ENCODE results near the gene WWC2. TPM values are rescaled to one million over a fixed set of nuclear protein-coding genes. Genes with fewer than 3 reads are reported as not detected.

The WWC2 gene
- total RNA-seq, 2 donors from 2014 or later: 4.3 to 6.8 TPM

DNA sequence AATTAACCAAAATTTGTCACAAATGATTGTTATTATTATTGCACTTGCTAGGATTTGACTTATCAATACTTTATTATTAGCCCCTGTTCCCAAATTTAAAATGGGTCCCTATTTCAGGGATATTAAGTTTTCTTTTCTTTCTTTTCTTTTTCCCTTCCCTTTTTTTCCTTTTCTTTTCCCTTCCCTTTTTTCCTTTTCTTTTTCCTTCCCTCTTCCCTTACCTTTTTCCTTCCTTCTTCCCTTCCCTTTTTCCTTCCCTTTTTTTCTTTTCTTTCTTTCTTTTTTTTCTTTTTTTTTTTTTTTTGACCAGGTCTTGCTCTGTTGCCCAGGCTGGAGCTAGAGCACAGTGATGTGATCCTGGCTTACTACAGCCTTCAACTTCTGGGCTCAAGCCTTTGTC, 33.8 kb downstream of the WWC2 start:
- H3K36me3 ChIP-seq: no peaks in the 10 kb centered on the region
- no peaks in the 10 kb centered on the region for H3K4me1 ChIP-seq
- no peak overlapping the region for H3K9ac ChIP-seq (ENCODE audit: low read depth in 2 of 2, low read length in 2 of 2)
- DNase-seq: no peak
- intact Hi-C loops (cut with DNase I): no loop called here
- H3K4me3 ChIP-seq: no peak overlapping the region
- H3K27ac ChIP-seq: no peak overlapping the region
- TF ChIP-seq, protein P1, sequence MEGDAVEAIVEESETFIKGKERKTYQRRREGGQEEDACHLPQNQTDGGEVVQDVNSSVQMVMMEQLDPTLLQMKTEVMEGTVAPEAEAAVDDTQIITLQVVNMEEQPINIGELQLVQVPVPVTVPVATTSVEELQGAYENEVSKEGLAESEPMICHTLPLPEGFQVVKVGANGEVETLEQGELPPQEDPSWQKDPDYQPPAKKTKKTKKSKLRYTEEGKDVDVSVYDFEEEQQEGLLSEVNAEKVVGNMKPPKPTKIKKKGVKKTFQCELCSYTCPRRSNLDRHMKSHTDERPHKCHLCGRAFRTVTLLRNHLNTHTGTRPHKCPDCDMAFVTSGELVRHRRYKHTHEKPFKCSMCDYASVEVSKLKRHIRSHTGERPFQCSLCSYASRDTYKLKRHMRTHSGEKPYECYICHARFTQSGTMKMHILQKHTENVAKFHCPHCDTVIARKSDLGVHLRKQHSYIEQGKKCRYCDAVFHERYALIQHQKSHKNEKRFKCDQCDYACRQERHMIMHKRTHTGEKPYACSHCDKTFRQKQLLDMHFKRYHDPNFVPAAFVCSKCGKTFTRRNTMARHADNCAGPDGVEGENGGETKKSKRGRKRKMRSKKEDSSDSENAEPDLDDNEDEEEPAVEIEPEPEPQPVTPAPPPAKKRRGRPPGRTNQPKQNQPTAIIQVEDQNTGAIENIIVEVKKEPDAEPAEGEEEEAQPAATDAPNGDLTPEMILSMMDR (IDR thresholded peaks at IDR 0.05): no peak
- H3K9me3 ChIP-seq: no peaks in the 10 kb centered on the region
- H3K27me3 ChIP-seq: no peaks in the 10 kb centered on the region

DNA sequence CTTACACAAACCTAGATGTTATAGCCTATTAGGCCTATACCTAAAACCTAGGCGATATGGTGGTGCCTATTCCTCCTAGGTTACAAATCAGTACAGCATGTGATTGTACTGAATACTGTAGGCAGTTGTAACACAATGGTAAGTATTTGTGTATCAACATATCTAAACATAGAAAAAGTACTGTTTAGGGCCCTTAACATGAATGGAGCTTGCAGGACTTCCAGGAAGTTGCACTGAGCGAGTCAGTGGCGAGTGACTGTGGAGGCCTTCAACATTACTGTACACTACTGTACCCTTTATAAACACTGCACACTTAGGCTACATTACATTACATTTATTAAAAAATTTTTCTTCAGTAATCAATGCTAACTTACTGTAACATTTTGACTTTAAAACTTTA, 37.8 kb downstream of the WWC2 start:
- Histone ChIP-seq H3K9me3 (no peaks in the 10 kb centered on the region), H3K9ac (ENCODE audit: low read depth in 2 of 2, low read length in 2 of 2) (no peak overlapping the region), H3K4me3 (no peak overlapping the region), H3K36me3 (no peaks in the 10 kb centered on the region), H3K4me1 (no peaks in the 10 kb centered on the region), H3K27me3 (no peaks in the 10 kb centered on the region), H3K27ac (no peak overlapping the region)
- intact Hi-C loops (cut with DNase I): no loop called here
- no peak for DNase-seq
- TF ChIP-seq, protein P1 (IDR thresholded peaks at IDR 0.05): no peak

DNA sequence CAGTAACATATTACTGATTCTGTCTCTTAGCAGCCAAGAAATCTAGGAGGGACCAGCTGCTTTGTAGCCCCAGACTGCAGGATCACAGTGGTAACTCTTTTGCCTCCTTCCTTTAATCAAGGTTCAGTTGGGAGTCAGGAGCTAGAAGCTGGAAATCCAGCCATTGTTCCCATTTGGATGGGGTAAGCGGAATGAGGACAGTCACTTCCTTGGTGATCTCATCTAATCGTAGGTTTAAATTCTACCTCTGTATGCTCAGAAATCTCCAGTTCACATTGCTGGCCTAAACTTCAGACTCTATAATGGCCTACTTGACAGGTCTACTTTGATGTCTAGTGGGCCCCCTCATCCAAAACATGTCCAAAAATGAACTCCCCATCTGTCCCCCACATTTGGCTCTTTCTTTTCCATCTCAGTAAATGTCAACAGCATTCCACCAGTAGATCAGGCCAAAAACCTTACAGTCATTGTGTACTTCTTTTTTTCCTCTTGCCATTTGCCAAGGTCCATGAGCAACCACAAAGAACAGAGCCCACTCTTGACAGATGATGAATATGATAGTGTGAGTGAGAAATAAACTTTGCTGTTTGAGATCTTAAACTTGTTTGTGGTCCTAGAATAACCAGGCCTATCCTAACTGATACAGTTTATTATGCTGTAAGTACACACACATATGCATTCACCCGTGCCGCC, 40.1 kb downstream of the WWC2 start:
- H3K27ac ChIP-seq: no peak overlapping the region
- H3K4me1 ChIP-seq: no peaks in the 10 kb centered on the region
- no peak overlapping the region for H3K4me3 ChIP-seq
- H3K27me3 ChIP-seq: no peaks in the 10 kb centered on the region
- no peaks in the 10 kb centered on the region for H3K9me3 ChIP-seq
- H3K36me3 ChIP-seq: no peaks in the 10 kb centered on the region
- intact Hi-C loops (cut with DNase I): no loop called here
- H3K9ac ChIP-seq (ENCODE audit: low read depth in 2 of 2, low read length in 2 of 2): no peak overlapping the region
- no peak for DNase-seq
- TF ChIP-seq, protein P1 (IDR thresholded peaks at IDR 0.05): no peak

DNA sequence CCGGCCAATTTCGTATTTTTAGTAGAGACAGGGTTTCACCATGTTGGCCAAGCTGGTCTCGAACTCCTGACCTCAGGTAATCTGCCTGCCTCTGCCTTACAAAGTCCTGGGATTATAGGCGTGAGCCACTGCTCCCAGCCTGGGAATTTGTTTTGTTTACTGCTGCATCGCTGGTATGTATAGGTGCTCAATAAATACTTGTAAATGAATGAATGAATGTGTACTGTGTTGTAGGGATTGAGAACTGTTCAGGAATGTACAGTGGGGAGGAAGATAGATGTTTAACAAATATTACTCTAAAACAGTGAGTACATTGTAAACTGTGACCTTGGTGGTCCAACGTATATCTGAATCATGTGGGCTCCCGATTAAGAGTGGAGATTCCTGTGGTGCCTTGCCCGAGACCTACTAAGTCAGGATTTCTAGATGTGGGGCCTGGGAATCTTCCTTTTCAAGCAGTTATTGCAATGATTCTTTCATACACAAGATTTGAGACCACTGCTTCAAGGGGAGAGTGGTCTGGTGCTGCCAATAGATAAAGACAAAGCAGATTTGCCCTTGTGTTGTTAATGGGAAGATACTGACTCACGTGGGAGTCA, 41.0 kb downstream of the WWC2 start:
- H3K36me3 ChIP-seq: no peaks in the 10 kb centered on the region
- TF ChIP-seq, protein P1 (IDR thresholded peaks at IDR 0.05): no peak
- no peak overlapping the region for H3K27ac ChIP-seq
- no peaks in the 10 kb centered on the region for H3K4me1 ChIP-seq
- no peak for DNase-seq
- no peaks in the 10 kb centered on the region for H3K27me3 ChIP-seq
- H3K4me3 ChIP-seq: no peak overlapping the region
- intact Hi-C loops (cut with DNase I): no loop called here
- H3K9me3 ChIP-seq: no peaks in the 10 kb centered on the region
- no peak overlapping the region for H3K9ac ChIP-seq (ENCODE audit: low read depth in 2 of 2, low read length in 2 of 2)

DNA sequence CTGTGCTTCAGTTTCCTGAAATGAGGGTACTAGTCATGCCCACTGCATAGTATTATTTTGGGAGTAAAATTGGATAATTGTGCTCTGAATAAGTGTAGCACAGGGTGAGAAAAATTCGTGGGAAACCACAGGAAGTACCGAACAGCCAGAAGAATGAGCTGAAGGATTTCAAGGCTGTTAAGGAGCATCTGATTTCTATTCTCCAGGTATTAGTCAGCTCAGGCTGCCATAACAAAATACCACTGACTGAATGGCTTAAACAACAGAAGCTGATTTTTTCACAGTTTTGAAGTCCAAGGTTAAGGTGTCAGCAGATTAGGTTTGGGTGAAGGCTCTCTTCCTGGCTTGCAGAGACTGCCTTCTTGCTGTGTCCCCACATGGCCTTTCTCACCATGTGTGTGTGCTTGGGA, 41.9 kb downstream of the WWC2 start:
- H3K27ac ChIP-seq: no peak overlapping the region
- TF ChIP-seq, protein P1 (IDR thresholded peaks at IDR 0.05): no peak
- intact Hi-C loops (cut with DNase I): no loop called here
- DNase-seq: no peak
- H3K9ac ChIP-seq (ENCODE audit: low read depth in 2 of 2, low read length in 2 of 2): no peak overlapping the region
- H3K4me3 ChIP-seq: no peak overlapping the region
- no peaks in the 10 kb centered on the region for H3K4me1 ChIP-seq
- no peaks in the 10 kb centered on the region for H3K36me3 ChIP-seq
- H3K9me3 ChIP-seq: no peaks in the 10 kb centered on the region
- H3K27me3 ChIP-seq: no peaks in the 10 kb centered on the region

Measured in colonic mucosa (tissue), 4 donors.